B cell (primary cell): ENCODE results near the gene TOLLIP. TPM values are rescaled to one million over a fixed set of nuclear protein-coding genes. Genes with fewer than 3 reads are reported as not detected.

ENCODE experiments used
- ATAC-seq: fragments of 200-7000 bp; cut with Tn5 transposase; one replicate; pipeline ENCODE4 v1.10.0; 2021; ENCODE audit warnings: low read depth, mild to moderate bottlenecking, moderate number of reproducible peaks, moderate library complexity
- CTCF ChIA-PET: fragments of 350-600 bp; sonication (Branson Sonifier 250); formaldehyde crosslinking; loops from one replicate; lab custom pipeline; 2021; ENCODE audit warnings: antibody characterized with exemption, inconsistent platforms; lab: Charles Lee
- POLR2A ChIA-PET: fragments of 350-600 bp; sonication (Branson Sonifier 250); formaldehyde crosslinking; loops from one replicate; lab custom pipeline; 2021; ENCODE audit warnings: antibody characterized with exemption; lab: Charles Lee
- DNase-seq: peaks from one replicate; pipeline ENCODE4 v3.0.0; 2013
- H2AFZ ChIP-seq: 2 replicates; pipeline ENCODE4 v1.6.1; 2012; ENCODE audit warnings: mild to moderate bottlenecking, low read depth, low read length; ENCODE audit not compliant: insufficient read depth, poor library complexity, severe bottlenecking
- H3K27ac ChIP-seq, 2 donors: 1 replicate in 1 of 2; 2 replicates in 1 of 2; pipeline ENCODE4 v1.5.1; 2012 to 2013; ENCODE audit warnings: low read length in 2 of 2, mild to moderate bottlenecking in 2 of 2, moderate library complexity in 1 of 2
- H3K27me3 ChIP-seq, 4 experiments: fragments of 200-600 bp in 1 of 4; sonication (generic) in 1 of 4; replicated peaks in 1 of 4; 1 replicate in 2 of 4; 2 replicates in 2 of 4; pipeline versions ENCODE4 v1.6.1 to v1.7.0; 2013 to 2016; ENCODE audit warnings: low read length in 3 of 4, mild to moderate bottlenecking in 2 of 4, mixed read lengths in 1 of 4, moderate library complexity in 1 of 4; ENCODE audit not compliant: insufficient read depth in 4 of 4, control insufficient read depth in 3 of 4; ENCODE audit errors: control extremely low read depth in 1 of 4
- H3K36me3 ChIP-seq, 2 experiments: replicated peaks in 1 of 2; 1 replicate in 1 of 2; 2 replicates in 1 of 2; pipeline versions ENCODE4 v1.6.1 to v1.7.1; 2013; ENCODE audit warnings: low read length in 1 of 2; ENCODE audit not compliant: insufficient read depth in 2 of 2, control insufficient read depth in 1 of 2; ENCODE audit errors: control extremely low read depth in 1 of 2, extremely low read depth in 1 of 2
- H3K4me1 ChIP-seq, 2 donors: fragments of 200-600 bp in 1 of 2; sonication (generic) in 1 of 2; 1 replicate in 1 of 2; 2 replicates in 1 of 2; pipeline versions ENCODE4 v1.5.1 to v1.6.1; 2013 to 2017; ENCODE audit warnings: low read length in 2 of 2; ENCODE audit not compliant: control insufficient read depth in 2 of 2, insufficient read depth in 2 of 2
- H3K4me2 ChIP-seq: replicated peaks from 2 replicates; pipeline ENCODE3; 2012; ENCODE audit warnings: mild to moderate bottlenecking, low read depth, low read length; ENCODE audit not compliant: poor library complexity, severe bottlenecking
- H3K4me3 ChIP-seq, 5 experiments: fragments of 200-600 bp in 1 of 5; sonication (generic) in 1 of 5; 1 replicate in 3 of 5; 2 replicates in 2 of 5; pipeline versions ENCODE4 v1.5.1 to v1.7.0; 2011 to 2016; ENCODE audit warnings: low read length in 4 of 5, mild to moderate bottlenecking in 4 of 5, low read depth in 2 of 5, control low read depth in 1 of 5, moderate library complexity in 1 of 5; ENCODE audit not compliant: insufficient read depth in 1 of 5; ENCODE audit errors: control extremely low read depth in 1 of 5, extremely low read depth in 1 of 5
- H3K79me2 ChIP-seq: fragments of 200-600 bp; sonication (generic); one replicate; pipeline ENCODE4 v1.6.0; 2016; ENCODE audit warnings: low read length; ENCODE audit not compliant: control insufficient read depth, insufficient read depth
- H3K9ac ChIP-seq: fragments of 200-600 bp; sonication (generic); 2 replicates; pipeline ENCODE4 v1.6.1; 2017; ENCODE audit warnings: mild to moderate bottlenecking, low read length, moderate library complexity
- H3K9me3 ChIP-seq, 3 donors: one replicate each; pipeline versions ENCODE4 v1.6.1 to v1.7.1; 2013; ENCODE audit warnings: low read length in 2 of 3; ENCODE audit not compliant: control insufficient read depth in 2 of 3, insufficient read depth in 1 of 3; ENCODE audit errors: control extremely low read depth in 1 of 3
- H4K20me1 ChIP-seq: 2 replicates; pipeline ENCODE4 v1.6.0; 2012; ENCODE audit warnings: mild to moderate bottlenecking, low read length; ENCODE audit not compliant: insufficient read depth, control insufficient read depth, poor library complexity, severe bottlenecking
- H3K27ac Mint-ChIP-seq: one replicate; pipeline ENCODE4 v1.8.0; 2021; ENCODE audit warnings: mixed read lengths
- H3K27me3 Mint-ChIP-seq: one replicate; pipeline ENCODE4 v1.8.0; 2021; ENCODE audit warnings: mixed read lengths
- H3K4me1 Mint-ChIP-seq: one replicate; pipeline ENCODE4 v1.8.0; 2021; ENCODE audit warnings: mixed read lengths
- H3K4me3 Mint-ChIP-seq: one replicate; pipeline ENCODE4 v1.8.0; 2021; ENCODE audit warnings: mixed read lengths
- H3K9me3 Mint-ChIP-seq: one replicate; pipeline ENCODE4 v1.8.0; 2022; ENCODE audit warnings: mixed read lengths; ENCODE audit not compliant: insufficient read depth
- CTCF ChIP-seq: fragments of 200-600 bp; IDR thresholded peaks from one replicate; pipeline ENCODE4 v1.8.0; 2022; ENCODE audit warnings: antibody characterized with exemption, mild to moderate bottlenecking
- EZH2 ChIP-seq: IDR thresholded peaks from 2 replicates; pipeline ENCODE4 v1.6.1; 2012; ENCODE audit warnings: borderline replicate concordance, low read depth, mild to moderate bottlenecking, moderate library complexity, low read length; ENCODE audit not compliant: insufficient read depth, poor library complexity, severe bottlenecking
- WGBS: methylation state at CpG from one replicate; pipeline ENCODE4 v1.1.5; 2013; ENCODE audit warnings: missing lambda C conversion rate; ENCODE audit not compliant: insufficient coverage; 5-methylcytosine and 5-hydroxymethylcytosine counted together
- intact Hi-C: fragments of 100-400 bp; cut with micrococcal nuclease; formaldehyde crosslinking; loops from one replicate; pipeline ENCODE4 v1.10.0; 2022
- polyA plus RNA-seq: library from polyadenylated mRNA; depleted of rRNA; stranded (reverse); fragments of >200 nt; gene quantifications from 2 replicates; pipeline ENCODE4 v1.2.3, GENCODE V29; 2012
- total RNA-seq, 2 donors: library from RNA; stranded (reverse); fragments of 120-200 nt in 1 of 2; gene quantifications; 1 replicate in 1 of 2; 2 replicates in 1 of 2; pipeline versions ENCODE4 v1.2.3 to v1.2.4, GENCODE V29; 2013 to 2022

The TOLLIP gene
- total and polyA plus RNA-seq, 2 donors (not counting 1 experiment from before 2014, with no cell fraction given) = 34.7 to 52.5 TPM

DNA sequence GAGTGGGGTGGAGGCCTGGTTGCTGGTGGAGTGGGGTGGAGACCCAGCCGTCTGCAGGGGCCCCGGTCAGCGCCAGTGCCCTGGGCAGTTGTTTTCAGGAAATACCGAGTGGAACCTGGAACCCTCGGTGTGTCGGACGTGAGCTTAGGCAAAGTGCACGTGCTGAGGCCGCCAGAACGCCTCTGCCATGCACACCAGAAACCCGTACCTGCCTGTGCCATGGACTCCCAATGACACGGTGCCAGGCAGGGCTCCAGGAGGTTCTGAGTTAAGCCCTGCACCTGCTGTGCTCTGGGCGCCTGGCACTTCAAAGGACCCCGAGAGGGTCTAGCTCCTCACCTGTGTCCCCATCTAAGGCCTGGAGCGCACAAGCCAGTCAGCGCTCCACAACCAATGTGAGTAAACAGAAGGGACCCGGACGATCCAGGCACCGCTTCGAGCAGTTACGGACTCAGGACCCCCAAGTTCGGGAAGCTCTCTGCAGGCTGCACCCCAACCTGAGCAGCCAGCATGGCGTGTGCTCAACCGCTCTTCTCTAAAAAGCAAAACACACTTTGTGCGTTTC is 12.3 kb downstream of the TOLLIP start:
- Mint-ChIP-seq H3K4me3 (no peak overlapping the region), H3K27me3 (no peaks in the 10 kb centered on the region), H3K27ac (no peak overlapping the region), H3K4me1 (peaks cover 4% of the 10 kb centered on the region), H3K9me3 (no peaks in the 10 kb centered on the region)
- peaks cover 0 to 4% (median 0%) of the 10 kb centered on the region in 3 donors for H3K9me3 ChIP-seq
- ATAC-seq (no peak), DNase-seq (no peak)
- H3K27me3 ChIP-seq = no peaks in the 10 kb centered on the region
- no peaks in the 10 kb centered on the region for H3K4me1 ChIP-seq
- WGBS = 98% methylated on average over 25 of the region's 25 CpGs
- H3K4me3 ChIP-seq = no peak overlapping the region
- no peak overlapping the region for H3K27ac ChIP-seq
- TF ChIP-seq CTCF = no peak
- TF ChIP-seq EZH2 = no peak
- H3K4me2 ChIP-seq = no peak overlapping the region
- no peak overlapping the region for H3K9ac ChIP-seq
- H3K79me2 ChIP-seq = peaks cover 86% of the 10 kb centered on the region
- ChIA-PET CTCF (no interaction called here), POLR2A (no interaction called here)
- H4K20me1 ChIP-seq = peaks cover 88% of the 10 kb centered on the region
- no peak overlapping the region for H2AFZ ChIP-seq
- intact Hi-C loops = loop anchor here (10.0 kb wide), 1 partner anchor 218 kb away; no protein-coding TSS in a partner anchor
- H3K36me3 ChIP-seq = peaks cover 0 to 31% of the 10 kb centered on the region in 2 experiments

- Mint-ChIP-seq H3K9me3 (no peaks in the 10 kb centered on the region), H3K27ac (no peak overlapping the region), H3K27me3 (no peaks in the 10 kb centered on the region), H3K4me3 (no peak overlapping the region), H3K4me1 (peaks cover 4% of the 10 kb centered on the region)
- peaks cover 0 to 31% of the 10 kb centered on the region in 2 experiments for H3K36me3 ChIP-seq
- H3K9ac ChIP-seq = no peak overlapping the region
- H2AFZ ChIP-seq = no peak overlapping the region
- peaks cover 89% of the 10 kb centered on the region for H4K20me1 ChIP-seq
- ATAC-seq = no peak
- H3K4me1 ChIP-seq = no peaks in the 10 kb centered on the region
- H3K79me2 ChIP-seq = peaks cover 86% of the 10 kb centered on the region
- CTCF ChIA-PET = no interaction called here
- H3K27ac ChIP-seq = no peak overlapping the region
- H3K27me3 ChIP-seq = no peaks in the 10 kb centered on the region
- 97% methylated on average over 5 of the region's 9 CpGs for WGBS
- TF ChIP-seq EZH2 = no peak
- no peak overlapping the region for H3K4me2 ChIP-seq
- no peak overlapping the region for H3K4me3 ChIP-seq
- intact Hi-C loops = loop anchor here (10.0 kb wide), 1 partner anchor 219 kb away; no protein-coding TSS in a partner anchor
- peaks cover 0 to 4% (median 0%) of the 10 kb centered on the region in 3 donors for H3K9me3 ChIP-seq
- no peak for DNase-seq
- POLR2A ChIA-PET = no interaction called here
These were observed 13.1 kb downstream of the TOLLIP start for GRCh38 chr11:1296287-1296686.
